ENCODE measurements around the gene RUNDC1.

RUNDC1 gene

DNA sequence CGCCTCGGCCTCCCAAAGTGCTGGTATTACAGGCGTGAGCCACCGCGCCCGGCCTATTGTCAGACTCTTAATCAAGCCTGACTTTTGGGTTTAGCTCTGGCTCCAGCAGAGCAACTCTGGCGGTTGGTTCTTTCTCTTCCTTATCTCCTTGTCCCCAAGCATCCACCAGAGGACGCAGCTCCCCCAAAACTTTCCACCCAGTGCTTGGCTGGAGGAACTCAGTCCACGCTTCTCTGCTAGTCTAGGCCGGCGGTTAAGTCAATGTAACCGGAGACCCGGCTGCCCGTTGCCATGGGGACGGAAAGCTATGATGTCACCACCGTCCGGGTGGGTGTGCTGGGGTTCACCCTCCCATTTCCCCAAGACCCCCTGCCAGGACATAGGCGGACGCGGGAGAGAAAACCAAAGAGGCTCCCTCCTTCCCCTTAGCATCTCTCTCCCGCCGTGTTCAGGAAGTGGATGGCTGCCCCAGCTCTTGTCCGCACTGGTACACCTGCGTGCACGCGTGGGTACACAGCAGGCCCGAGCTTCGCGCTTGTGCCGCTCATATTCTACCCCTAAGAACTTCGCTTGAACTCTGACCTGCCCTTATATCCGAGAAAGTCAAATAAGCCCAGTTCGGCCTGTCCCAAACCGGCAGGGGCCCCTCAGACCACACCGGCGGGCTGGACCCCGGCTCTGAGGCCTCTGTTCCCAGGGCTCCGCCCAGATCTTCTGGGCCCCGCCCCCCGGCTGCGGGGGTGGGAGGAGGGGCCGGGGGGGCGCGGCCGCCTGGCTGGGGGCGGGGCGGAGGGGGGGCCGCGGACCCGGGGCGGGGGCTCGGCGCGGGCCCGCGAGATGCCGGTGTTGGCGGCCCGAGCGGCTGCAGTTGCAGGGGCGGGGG lies 44.3 kb downstream of the RUNDC1 start, which contains the start of gene RND2 (continued):
- TF ChIP-seq ZNF777 (tag by site-specific recombination; IDR thresholded peaks at IDR 0.05; ENCODE audit: borderline replicate concordance) (no peak), ZNF10 (tag by site-specific recombination; IDR thresholded peaks at IDR 0.05) (no peak), BCL11A (tag by site-specific recombination; IDR thresholded peaks at IDR 0.05; ENCODE audit: low read depth) (peak; percentile 70; the same call in 1 of the 2 replicates), OVOL3 (tag by site-specific recombination; IDR thresholded peaks at IDR 0.05) (0 out of 2 replicates have a peak, but pooled peaks have one; percentile 41), ZNF394 (tag by site-specific recombination; IDR thresholded peaks at IDR 0.05; ENCODE audit: borderline replicate concordance) (peak; percentile 73), ZNF561 (tag by site-specific recombination; IDR thresholded peaks at IDR 0.05; ENCODE audit: borderline replicate concordance) (peak; percentile 88; the same call in 1 of the 2 replicates), ZXDB (tag by site-specific recombination; IDR thresholded peaks at IDR 0.05) (peak; percentile 35; the same call in 1 of the 2 replicates), ZNF48 (tag by site-specific recombination; IDR thresholded peaks at IDR 0.05) (no peak)
- TF ChIP-seq, protein P1, sequence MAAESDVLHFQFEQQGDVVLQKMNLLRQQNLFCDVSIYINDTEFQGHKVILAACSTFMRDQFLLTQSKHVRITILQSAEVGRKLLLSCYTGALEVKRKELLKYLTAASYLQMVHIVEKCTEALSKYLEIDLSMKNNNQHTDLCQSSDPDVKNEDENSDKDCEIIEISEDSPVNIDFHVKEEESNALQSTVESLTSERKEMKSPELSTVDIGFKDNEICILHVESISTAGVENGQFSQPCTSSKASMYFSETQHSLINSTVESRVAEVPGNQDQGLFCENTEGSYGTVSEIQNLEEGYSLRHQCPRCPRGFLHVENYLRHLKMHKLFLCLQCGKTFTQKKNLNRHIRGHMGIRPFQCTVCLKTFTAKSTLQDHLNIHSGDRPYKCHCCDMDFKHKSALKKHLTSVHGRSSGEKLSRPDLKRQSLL (tag by site-specific recombination; IDR thresholded peaks at IDR 0.05): peak; percentile 71; the same call in 1 of the 2 replicates
- TF ChIP-seq, protein P2, sequence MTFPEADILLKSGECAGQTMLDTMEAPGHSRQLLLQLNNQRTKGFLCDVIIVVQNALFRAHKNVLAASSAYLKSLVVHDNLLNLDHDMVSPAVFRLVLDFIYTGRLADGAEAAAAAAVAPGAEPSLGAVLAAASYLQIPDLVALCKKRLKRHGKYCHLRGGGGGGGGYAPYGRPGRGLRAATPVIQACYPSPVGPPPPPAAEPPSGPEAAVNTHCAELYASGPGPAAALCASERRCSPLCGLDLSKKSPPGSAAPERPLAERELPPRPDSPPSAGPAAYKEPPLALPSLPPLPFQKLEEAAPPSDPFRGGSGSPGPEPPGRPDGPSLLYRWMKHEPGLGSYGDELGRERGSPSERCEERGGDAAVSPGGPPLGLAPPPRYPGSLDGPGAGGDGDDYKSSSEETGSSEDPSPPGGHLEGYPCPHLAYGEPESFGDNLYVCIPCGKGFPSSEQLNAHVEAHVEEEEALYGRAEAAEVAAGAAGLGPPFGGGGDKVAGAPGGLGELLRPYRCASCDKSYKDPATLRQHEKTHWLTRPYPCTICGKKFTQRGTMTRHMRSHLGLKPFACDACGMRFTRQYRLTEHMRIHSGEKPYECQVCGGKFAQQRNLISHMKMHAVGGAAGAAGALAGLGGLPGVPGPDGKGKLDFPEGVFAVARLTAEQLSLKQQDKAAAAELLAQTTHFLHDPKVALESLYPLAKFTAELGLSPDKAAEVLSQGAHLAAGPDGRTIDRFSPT (tag by site-specific recombination; IDR thresholded peaks at IDR 0.05): peak; percentile 84
- TF ChIP-seq, protein P3, sequence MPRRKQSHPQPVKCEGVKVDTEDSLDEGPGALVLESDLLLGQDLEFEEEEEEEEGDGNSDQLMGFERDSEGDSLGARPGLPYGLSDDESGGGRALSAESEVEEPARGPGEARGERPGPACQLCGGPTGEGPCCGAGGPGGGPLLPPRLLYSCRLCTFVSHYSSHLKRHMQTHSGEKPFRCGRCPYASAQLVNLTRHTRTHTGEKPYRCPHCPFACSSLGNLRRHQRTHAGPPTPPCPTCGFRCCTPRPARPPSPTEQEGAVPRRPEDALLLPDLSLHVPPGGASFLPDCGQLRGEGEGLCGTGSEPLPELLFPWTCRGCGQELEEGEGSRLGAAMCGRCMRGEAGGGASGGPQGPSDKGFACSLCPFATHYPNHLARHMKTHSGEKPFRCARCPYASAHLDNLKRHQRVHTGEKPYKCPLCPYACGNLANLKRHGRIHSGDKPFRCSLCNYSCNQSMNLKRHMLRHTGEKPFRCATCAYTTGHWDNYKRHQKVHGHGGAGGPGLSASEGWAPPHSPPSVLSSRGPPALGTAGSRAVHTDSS (tag by site-specific recombination; IDR thresholded peaks at IDR 0.05): 0 out of 2 replicates have a peak, but pooled peaks have one; percentile 29

- Histone ChIP-seq H3K4me1 (ENCODE audit: control insufficient read depth, insufficient read depth, low read length) (no peaks in the 10 kb centered on the region; the same call in 1 of the 2 replicates), H3K4me3 (ENCODE audit: low read depth, low read length) (peak overlapping the region; percentile 52), H3K9me3 (ENCODE audit: control insufficient read depth, insufficient read depth, low read depth, low read length) (no peaks in the 10 kb centered on the region), H3K27ac (ENCODE audit: extremely low read depth, low read depth, low read length) (no peak overlapping the region; the same call in 1 of the 2 replicates), H3K36me3 (ENCODE audit: control insufficient read depth in 2 of 2, insufficient read depth in 1 of 2, low read length in 2 of 2) (peaks cover 0 to 14% of the 10 kb centered on the region in 2 experiments; a peak in 1 of 3 replicates)
- CTCF ChIA-PET: interaction anchor here (0.7 to 1.7 kb wide), 4 partner anchors 31 to 314 kb away, joined by 4 to 8 read pairs (median 4); no protein-coding TSS in a partner anchor
- POLR2A ChIA-PET: interaction anchor here (0.6 to 1.4 kb wide), 4 partner anchors 21 to 506 kb away, joined by 4 to 10 read pairs (median 4); no protein-coding TSS in a partner anchor
- TF ChIP-seq ZNF26 (tag by site-specific recombination; IDR thresholded peaks at IDR 0.05) (no peak), ZNF302 (tag by site-specific recombination; IDR thresholded peaks at IDR 0.05; ENCODE audit: low read depth) (no peak), ZNF404 (tag by site-specific recombination; IDR thresholded peaks at IDR 0.05) (no peak), AEBP2 (tag by site-specific recombination; IDR thresholded peaks at IDR 0.05; ENCODE audit: borderline replicate concordance) (no peak), SP3 (tag by site-specific recombination; IDR thresholded peaks at IDR 0.05) (no peak), TRIM28 (IDR thresholded peaks at IDR 0.05; ENCODE audit: borderline replicate concordance, low read length) (no peak), ZNF138 (tag by site-specific recombination; IDR thresholded peaks at IDR 0.05; ENCODE audit: borderline replicate concordance) (no peak), ZNF600 (tag by site-specific recombination; IDR thresholded peaks at IDR 0.05) (peak; percentile 29; the same call in 1 of the 2 replicates), HOXC10 (CRISPR knock-in tag; IDR thresholded peaks at IDR 0.05) (no peak), ZNF501 (tag by site-specific recombination; IDR thresholded peaks at IDR 0.05) (no peak), ZSCAN30 (tag by site-specific recombination; IDR thresholded peaks at IDR 0.05) (no peak), ZNF223 (tag by site-specific recombination; IDR thresholded peaks at IDR 0.05) (no peak), ZNF561 (tag by site-specific recombination; IDR thresholded peaks at IDR 0.05; ENCODE audit: borderline replicate concordance) (no peak), GLIS2 (tag by site-specific recombination; IDR thresholded peaks at IDR 0.05) (peak; percentile 77), ZIC2 (tag by site-specific recombination; IDR thresholded peaks at IDR 0.05) (0 out of 2 replicates have a peak, but pooled peaks have one; percentile 9), ZNF335 (tag by site-specific recombination; conservative IDR thresholded peaks at IDR 0.05) (peak; percentile 97), ZNF426 (tag by site-specific recombination; IDR thresholded peaks at IDR 0.05) (no peak)
These were observed 44.9 kb downstream of the RUNDC1 start for GRCh38 chr17:43025290-43025657.

All from HEK293 (cell line).